ENCODE results near the gene TRIM62. TPM values are rescaled to one million over a fixed set of nuclear protein-coding genes. Genes with fewer than 3 reads are reported as not detected.
"Not testable (repeated sequence)": the region's sequence is repeated elsewhere in the genome, so short reads cannot be mapped to it uniquely, and the experiment has no call there.

TRIM62 gene
- polyA plus RNA-seq, 2 donors = 4.6 to 5.0 TPM

- WGBS, 2 donors = 70 to 71% methylated on average over 16 of the region's 16 CpGs
- no peaks in the 10 kb centered on the region for H3K4me1 ChIP-seq (ENCODE audit: control insufficient read depth in 2 of 2, insufficient read depth in 2 of 2, low read length in 1 of 2)
Observed at GRCh38 chr1:33119532-33120217, 62.2 kb downstream of the TRIM62 start.

DNA sequence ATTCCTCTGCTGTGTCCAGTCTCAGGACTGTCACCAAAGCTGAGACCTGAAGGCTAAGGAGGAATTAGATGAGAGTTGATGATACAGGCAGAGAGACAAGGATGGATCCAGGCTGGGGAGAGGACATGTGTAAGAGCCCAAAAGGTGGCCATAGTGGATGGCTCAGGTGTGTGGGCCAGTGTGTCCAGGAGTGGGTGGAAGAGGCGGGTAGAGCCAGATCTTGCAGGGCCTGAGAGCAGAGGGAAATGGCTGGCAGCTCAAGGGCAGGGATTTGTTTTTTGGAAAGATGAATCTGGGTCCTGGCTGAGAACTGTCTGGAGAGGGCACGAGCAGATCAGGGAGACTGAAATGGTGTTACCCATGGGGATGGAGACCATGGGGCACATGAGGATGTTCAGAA lies 62.8 kb downstream of the TRIM62 start:
- Histone ChIP-seq H3K27me3 (ENCODE audit: control insufficient read depth in 1 of 2, insufficient read depth in 2 of 2, low read length in 2 of 2) (no peaks in the 10 kb centered on the region), H3K27ac (ENCODE audit: low read depth in 2 of 2, low read length in 1 of 2) (no peak overlapping the region), H3K9me3 (ENCODE audit: control insufficient read depth in 2 of 2, insufficient read depth in 1 of 2, low read depth in 1 of 2, low read length in 1 of 2) (no peaks in the 10 kb centered on the region), H3K4me1 (ENCODE audit: control insufficient read depth in 2 of 2, insufficient read depth in 2 of 2, low read length in 1 of 2) (no peaks in the 10 kb centered on the region), H3K4me3 (ENCODE audit: low read depth in 1 of 2, low read length in 2 of 2) (no peak overlapping the region), H3K36me3 (ENCODE audit: control insufficient read depth in 2 of 2, insufficient read depth in 2 of 2, low read length in 1 of 2) (no peaks in the 10 kb centered on the region)
- 74 to 78% methylated on average over 2 of the region's 2 CpGs for WGBS, 2 donors

More at GRCh38 chr1:33119532-33120217, 62.2 kb downstream of the TRIM62 start:
- no peaks in the 10 kb centered on the region for H3K27me3 ChIP-seq (ENCODE audit: control insufficient read depth in 1 of 2, insufficient read depth in 2 of 2, low read length in 2 of 2)
- no peak overlapping the region for H3K27ac ChIP-seq (ENCODE audit: low read depth in 2 of 2, low read length in 1 of 2)
- H3K9me3 ChIP-seq (ENCODE audit: control insufficient read depth in 2 of 2, insufficient read depth in 1 of 2, low read depth in 1 of 2, low read length in 1 of 2) = no peaks in the 10 kb centered on the region
- no peaks in the 10 kb centered on the region for H3K36me3 ChIP-seq (ENCODE audit: control insufficient read depth in 2 of 2, insufficient read depth in 2 of 2, low read length in 1 of 2)
- H3K4me3 ChIP-seq (ENCODE audit: low read depth in 1 of 2, low read length in 2 of 2) = no peak overlapping the region

DNA sequence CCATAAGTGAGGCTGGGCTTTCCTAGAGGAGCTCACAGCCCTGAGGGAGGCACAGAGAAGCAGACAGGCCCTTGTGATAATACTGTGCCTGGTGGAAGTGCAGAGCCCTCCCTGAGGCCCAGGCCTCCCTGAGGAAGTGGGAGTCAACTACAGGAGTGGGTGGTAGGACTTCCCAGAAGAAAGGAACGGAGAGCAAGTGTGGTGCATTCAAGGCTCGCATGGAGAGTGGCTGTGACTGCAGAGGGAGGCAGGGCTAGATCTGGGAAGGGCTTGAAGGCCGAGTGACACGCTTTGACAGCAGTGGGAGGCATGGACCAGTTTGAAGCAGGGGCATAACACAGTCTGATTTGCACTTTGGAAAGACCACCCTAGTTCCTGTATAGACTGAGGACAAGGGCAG lies 63.6 kb downstream of the TRIM62 start:
- Histone ChIP-seq H3K27me3 (ENCODE audit: control insufficient read depth in 1 of 2, insufficient read depth in 2 of 2, low read length in 2 of 2) (no peaks in the 10 kb centered on the region), H3K36me3 (ENCODE audit: control insufficient read depth in 2 of 2, insufficient read depth in 2 of 2, low read length in 1 of 2) (no peaks in the 10 kb centered on the region), H3K9me3 (ENCODE audit: control insufficient read depth in 2 of 2, insufficient read depth in 1 of 2, low read depth in 1 of 2, low read length in 1 of 2) (no peaks in the 10 kb centered on the region), H3K4me1 (ENCODE audit: control insufficient read depth in 2 of 2, insufficient read depth in 2 of 2, low read length in 1 of 2) (no peaks in the 10 kb centered on the region), H3K27ac (ENCODE audit: low read depth in 2 of 2, low read length in 1 of 2) (no peak overlapping the region), H3K4me3 (ENCODE audit: low read depth in 1 of 2, low read length in 2 of 2) (no peak overlapping the region)
- 83 to 85% methylated on average over 4 of the region's 4 CpGs for WGBS, 2 donors

DNA sequence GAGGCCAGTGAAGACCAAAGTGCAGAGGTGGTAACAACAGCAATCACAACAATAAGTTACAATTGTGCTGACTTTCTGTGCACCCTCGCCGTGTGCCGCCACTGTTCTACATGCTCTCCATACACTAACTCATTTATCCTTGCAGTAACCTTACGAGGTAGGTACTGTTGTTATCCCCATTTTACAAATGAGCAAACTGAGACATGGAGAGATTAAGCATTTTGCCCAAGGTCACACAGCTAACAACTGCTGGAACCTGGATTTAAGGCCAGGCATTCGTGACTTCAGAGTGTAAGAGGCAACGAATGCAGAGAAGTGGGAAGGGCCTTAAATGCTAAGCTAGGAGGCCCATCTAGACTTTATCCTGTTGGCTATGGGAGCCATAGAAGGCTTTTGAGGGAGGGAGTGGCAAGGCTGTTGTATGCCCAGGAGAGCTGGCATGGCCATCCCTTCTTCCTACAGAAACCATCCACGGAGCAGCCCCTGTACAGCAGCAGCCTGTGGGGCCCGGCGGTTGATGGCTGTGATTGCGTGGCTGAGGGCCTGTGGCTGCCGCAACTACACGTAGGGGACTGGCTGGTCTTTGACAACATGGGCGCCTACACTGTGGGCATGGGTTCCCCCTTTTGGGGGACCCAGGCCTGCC lies 64.3 kb downstream of the TRIM62 start:
- Histone ChIP-seq H3K27me3 (ENCODE audit: control insufficient read depth in 1 of 2, insufficient read depth in 2 of 2, low read length in 2 of 2) (no peaks in the 10 kb centered on the region), H3K9me3 (ENCODE audit: control insufficient read depth in 2 of 2, insufficient read depth in 1 of 2, low read depth in 1 of 2, low read length in 1 of 2) (no peaks in the 10 kb centered on the region), H3K27ac (ENCODE audit: low read depth in 2 of 2, low read length in 1 of 2) (no peak overlapping the region), H3K36me3 (ENCODE audit: control insufficient read depth in 2 of 2, insufficient read depth in 2 of 2, low read length in 1 of 2) (no peaks in the 10 kb centered on the region), H3K4me3 (ENCODE audit: low read depth in 1 of 2, low read length in 2 of 2) (no peak overlapping the region), H3K4me1 (ENCODE audit: control insufficient read depth in 2 of 2, insufficient read depth in 2 of 2, low read length in 1 of 2) (no peaks in the 10 kb centered on the region)
- WGBS, 2 donors = 91 to 94% methylated on average over 13 of the region's 13 CpGs

DNA sequence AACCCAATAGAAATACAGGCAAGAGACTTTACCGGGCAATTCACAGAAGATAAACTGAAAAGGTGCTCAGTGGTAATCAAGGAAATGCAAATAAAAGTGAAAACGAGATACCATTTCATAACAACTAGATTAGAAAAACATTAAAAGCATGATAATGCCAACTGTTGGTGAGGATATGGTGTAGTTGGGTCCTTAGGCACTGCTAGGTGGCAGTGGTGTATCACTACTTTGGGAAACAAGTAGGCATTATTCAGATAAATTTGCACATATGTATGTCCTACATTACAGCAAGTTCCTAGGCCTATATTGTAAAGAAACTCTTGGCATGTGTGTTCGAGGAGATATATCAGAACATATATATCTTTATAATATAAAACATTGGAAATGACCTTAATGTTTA lies 69.9 kb downstream of the TRIM62 start:
- Histone ChIP-seq H3K4me3 (ENCODE audit: low read depth in 1 of 2, low read length in 2 of 2) (no peak overlapping the region), H3K4me1 (ENCODE audit: control insufficient read depth in 2 of 2, insufficient read depth in 2 of 2, low read length in 1 of 2) (no peaks in the 10 kb centered on the region), H3K27ac (ENCODE audit: low read depth in 2 of 2, low read length in 1 of 2) (no peak overlapping the region), H3K27me3 (ENCODE audit: control insufficient read depth in 1 of 2, insufficient read depth in 2 of 2, low read length in 2 of 2) (no peaks in the 10 kb centered on the region), H3K9me3 (ENCODE audit: control insufficient read depth in 2 of 2, insufficient read depth in 1 of 2, low read depth in 1 of 2, low read length in 1 of 2) (peaks cover 0 to 3% of the 10 kb centered on the region in 2 donors), H3K36me3 (ENCODE audit: control insufficient read depth in 2 of 2, insufficient read depth in 2 of 2, low read length in 1 of 2) (no peaks in the 10 kb centered on the region)
- WGBS, 2 donors = 42 to 44% methylated on average over 3 of the region's 3 CpGs

DNA sequence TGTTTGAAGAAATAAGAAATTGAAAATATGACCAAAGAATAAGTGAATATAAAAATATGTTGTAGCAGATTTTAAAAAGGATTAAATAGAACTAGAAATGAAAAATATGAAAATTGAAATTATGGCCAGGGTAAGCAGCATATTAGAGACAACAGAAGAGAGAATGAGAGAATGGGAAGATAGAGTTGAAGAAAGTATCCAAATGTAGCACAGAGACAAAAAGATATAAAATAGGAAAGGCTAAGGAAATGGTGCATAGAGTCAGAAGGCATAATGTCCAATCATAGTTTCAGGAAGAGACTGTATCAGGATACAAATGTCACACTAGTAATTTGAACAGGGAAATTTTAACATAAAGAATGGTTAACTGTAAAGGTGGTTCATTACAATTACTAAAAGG lies 71.4 kb downstream of the TRIM62 start:
- Histone ChIP-seq H3K36me3 (ENCODE audit: control insufficient read depth in 2 of 2, insufficient read depth in 2 of 2, low read length in 1 of 2) (no peaks in the 10 kb centered on the region), H3K9me3 (ENCODE audit: control insufficient read depth in 2 of 2, insufficient read depth in 1 of 2, low read depth in 1 of 2, low read length in 1 of 2) (peaks cover 0 to 3% of the 10 kb centered on the region in 2 donors), H3K27ac (ENCODE audit: low read depth in 2 of 2, low read length in 1 of 2) (no peak overlapping the region), H3K4me1 (ENCODE audit: control insufficient read depth in 2 of 2, insufficient read depth in 2 of 2, low read length in 1 of 2) (no peaks in the 10 kb centered on the region), H3K27me3 (ENCODE audit: control insufficient read depth in 1 of 2, insufficient read depth in 2 of 2, low read length in 2 of 2) (no peaks in the 10 kb centered on the region), H3K4me3 (ENCODE audit: low read depth in 1 of 2, low read length in 2 of 2) (no peak overlapping the region)

- not testable (repeated sequence) for H3K4me3 ChIP-seq (ENCODE audit: low read depth in 1 of 2, low read length in 2 of 2); H3K27ac ChIP-seq (ENCODE audit: low read depth in 2 of 2, low read length in 1 of 2); H3K4me1 ChIP-seq (ENCODE audit: control insufficient read depth in 2 of 2, insufficient read depth in 2 of 2, low read length in 1 of 2); H3K36me3 ChIP-seq (ENCODE audit: control insufficient read depth in 2 of 2, insufficient read depth in 2 of 2, low read length in 1 of 2); H3K27me3 ChIP-seq (ENCODE audit: control insufficient read depth in 1 of 2, insufficient read depth in 2 of 2, low read length in 2 of 2); H3K9me3 ChIP-seq (ENCODE audit: control insufficient read depth in 2 of 2, insufficient read depth in 1 of 2, low read depth in 1 of 2, low read length in 1 of 2)
- 72 to 91% methylated on average over 4 of the region's 4 CpGs for WGBS, 2 donors
Observed at GRCh38 chr1:33100119-33100415, 81.8 kb downstream of the TRIM62 start.

- Histone ChIP-seq H3K4me3 (ENCODE audit: low read depth in 1 of 2, low read length in 2 of 2) (no peak overlapping the region), H3K36me3 (ENCODE audit: control insufficient read depth in 2 of 2, insufficient read depth in 2 of 2, low read length in 1 of 2) (no peaks in the 10 kb centered on the region), H3K9me3 (ENCODE audit: control insufficient read depth in 2 of 2, insufficient read depth in 1 of 2, low read depth in 1 of 2, low read length in 1 of 2) (no peaks in the 10 kb centered on the region), H3K4me1 (ENCODE audit: control insufficient read depth in 2 of 2, insufficient read depth in 2 of 2, low read length in 1 of 2) (no peaks in the 10 kb centered on the region), H3K27me3 (ENCODE audit: control insufficient read depth in 1 of 2, insufficient read depth in 2 of 2, low read length in 2 of 2) (no peaks in the 10 kb centered on the region), H3K27ac (ENCODE audit: low read depth in 2 of 2, low read length in 1 of 2) (peak overlapping the region in 1 of 2 donors; percentile 56)
- WGBS, 2 donors = 70 to 71% methylated on average over 13 of the region's 13 CpGs
Observed at GRCh38 chr1:33099290-33100118, 82.3 kb downstream of the TRIM62 start.

- H3K9me3 ChIP-seq (ENCODE audit: control insufficient read depth in 2 of 2, insufficient read depth in 1 of 2, low read depth in 1 of 2, low read length in 1 of 2) = peaks cover 0 to 2% of the 10 kb centered on the region in 2 donors
- H3K36me3 ChIP-seq (ENCODE audit: control insufficient read depth in 2 of 2, insufficient read depth in 2 of 2, low read length in 1 of 2) = no peaks in the 10 kb centered on the region
- no peak overlapping the region for H3K27ac ChIP-seq (ENCODE audit: low read depth in 2 of 2, low read length in 1 of 2)
- H3K4me1 ChIP-seq (ENCODE audit: control insufficient read depth in 2 of 2, insufficient read depth in 2 of 2, low read length in 1 of 2) = no peaks in the 10 kb centered on the region
- H3K4me3 ChIP-seq (ENCODE audit: low read depth in 1 of 2, low read length in 2 of 2) = no peak overlapping the region
- no peaks in the 10 kb centered on the region for H3K27me3 ChIP-seq (ENCODE audit: control insufficient read depth in 1 of 2, insufficient read depth in 2 of 2, low read length in 2 of 2)
Observed at GRCh38 chr1:33098371-33098770, 83.5 kb downstream of the TRIM62 start.

Data from esophagus (tissue), 2 donors.